NCI-H2081 treated with DMSO at 0.1 percent for 48 hours (cell line): Measurements from ENCODE around the gene NOP56.
"Not testable (repeated sequence)": the region's sequence is repeated elsewhere in the genome, so short reads cannot be mapped to it uniquely, and the experiment has no call there.

Experiments
- DNase-seq: peaks from one replicate; lab custom pipeline; 2025; lab: John Stamatoyannopoulos, UW

Gene NOP56

GRCh38 chr20:2640899-2641298 is 11.5 kb upstream of the NOP56 start:
- DNase-seq, result no peak

- DNase-seq, result no peak
Observed at GRCh38 chr20:2643708-2644107, 8.7 kb upstream of the NOP56 start.

GRCh38 chr20:2652724-2653555 is 508 bp downstream of the NOP56 start:
- no peak for DNase-seq

- no peak for DNase-seq
Observed at GRCh38 chr20:2653556-2654383, 1.3 kb downstream of the NOP56 start.

- no peak for DNase-seq
Observed at GRCh38 chr20:2654384-2654822, 2.0 kb downstream of the NOP56 start.

- DNase-seq, result no peak
Observed at GRCh38 chr20:2654831-2655230, 2.4 kb downstream of the NOP56 start.

GRCh38 chr20:2655331-2656116 is 3.1 kb downstream of the NOP56 start:
- DNase-seq, result no peak

- DNase-seq, result no peak
Observed at GRCh38 chr20:2656471-2657117, 4.2 kb downstream of the NOP56 start.

- no peak for DNase-seq
Observed at GRCh38 chr20:2657241-2657640, 4.8 kb downstream of the NOP56 start.

- DNase-seq, result no peak
Observed at GRCh38 chr20:2657674-2658073, 5.2 kb downstream of the NOP56 start.

- no peak for DNase-seq
Observed at GRCh38 chr20:2658414-2659354, 6.3 kb downstream of the NOP56 start.

GRCh38 chr20:2659547-2659946 is 7.1 kb downstream of the NOP56 start:
- DNase-seq, result no peak

GRCh38 chr20:2663364-2663886 is 11.0 kb downstream of the NOP56 start:
- no peak for DNase-seq

GRCh38 chr20:2663887-2664719 is 11.7 kb downstream of the NOP56 start, which contains the start of gene IDH3B:
IDH3B (minus strand) TSS chr20:2664216; CDS start chr20:2664188, 28 bp downstream.
- DNase-seq, result peak; percentile 61

- DNase-seq, result no peak
Observed at GRCh38 chr20:2671977-2672376, 19.5 kb downstream of the NOP56 start.

GRCh38 chr20:2672446-2672845 is 20.0 kb downstream of the NOP56 start:
- DNase-seq, result no peak

GRCh38 chr20:2673453-2673852 is 21.0 kb downstream of the NOP56 start:
- DNase-seq, result no peak

- no peak for DNase-seq
Observed at GRCh38 chr20:2680046-2680445, 27.6 kb downstream of the NOP56 start.

GRCh38 chr20:2682040-2682439 is 29.6 kb downstream of the NOP56 start:
- DNase-seq, result not testable (repeated sequence)
